ENCODE measurements around the gene QRFP. TPM values are rescaled to one million over a fixed set of nuclear protein-coding genes. Genes with fewer than 3 reads are reported as not detected.

Gene QRFP
- total and polyA plus RNA-seq, 2 of the 8 experiments (the other 6 are each of a cell fraction or from before 2014, with no cell fraction given), result not detected

- no peak overlapping the region for H2AK5ac ChIP-seq (ENCODE audit: low read depth, low read length)
- no peak overlapping the region for H3K4ac ChIP-seq (replicated peaks; ENCODE audit: insufficient read length, low read depth, low read length)
- WGBS, 2 experiments (ENCODE audit: extremely low coverage in 1 of 2, insufficient coverage in 1 of 2, insufficient read length in 1 of 2, insufficient replicate concordance in 2 of 2, low coverage in 1 of 2, low lambda C conversion rate in 2 of 2, missing lambda C conversion rate in 1 of 2), result 94% methylated on average over 23 of the region's 23 CpGs; no CpG with 5 or more reads in 1 of the 2 experiments
- no peak overlapping the region for H2BK12ac ChIP-seq (ENCODE audit: low read depth, low read length)
- H4K91ac ChIP-seq (replicated peaks; ENCODE audit: insufficient read length, low read length), result no peak overlapping the region
- ChIA-PET POLR2A (ENCODE audit: partially characterized antibody) (interaction anchor here (1.6 to 2.7 kb wide), 3 partner anchors 153 to 161 kb away, joined by 6 to 11 read pairs (median 6); no protein-coding TSS in a partner anchor), CTCF (ENCODE audit: partially characterized antibody) (interaction anchor here (0.6 to 12.4 kb wide), 27 partner anchors 8 to 1272 kb away, joined by 3 to 317 read pairs (median 5); partner anchors contain the start of gene EXOSC2)
- no peak overlapping the region for H4K8ac ChIP-seq (ENCODE audit: extremely low read depth, insufficient read depth, low read length)
- no peak overlapping the region for H3K27ac ChIP-seq (ENCODE audit: low read depth, low read length)
- H2BK5ac ChIP-seq (ENCODE audit: low read depth, low read length), result no peak overlapping the region
- peaks cover 5 to 19% (median 9%) of the 10 kb centered on the region in 4 experiments; a peak in 7 of 8 replicates for H3K36me3 ChIP-seq (ENCODE audit: control insufficient read depth in 2 of 4, insufficient read depth in 4 of 4, low read length in 3 of 4)
- no peak overlapping the region for H3K4me3 ChIP-seq (ENCODE audit: extremely low read depth in 1 of 4, insufficient read depth in 2 of 4, low read depth in 3 of 4, low read length in 4 of 4)
- no peak overlapping the region for H3K56ac ChIP-seq (replicated peaks; ENCODE audit: insufficient read length, low read depth, low read length)
- H3K9ac ChIP-seq (replicated peaks in 1 of 4; ENCODE audit: extremely low read depth in 1 of 4, low read depth in 3 of 4, low read length in 3 of 4), result no peak overlapping the region; a peak in 1 of 7 replicates
- no peak overlapping the region for H3K18ac ChIP-seq (ENCODE audit: extremely low read depth, low read length)
- no peak overlapping the region for H3K4me2 ChIP-seq (ENCODE audit: insufficient read depth in 1 of 2, low read depth in 2 of 2, low read length in 2 of 2)
- FAIRE-seq, result no peak
- no peak overlapping the region for H2BK120ac ChIP-seq (replicated peaks; ENCODE audit: low read depth, low read length)
- H3K4me1 ChIP-seq (replicated peaks in 1 of 4; ENCODE audit: control insufficient read depth in 3 of 4, insufficient read depth in 4 of 4, low read length in 3 of 4), result 0 out of 7 replicates have a peak, but pooled peaks cover 0 to 3% (median 0%) of the 10 kb centered on the region in 4 experiments
- H3K79me2 ChIP-seq (ENCODE audit: control insufficient read depth in 1 of 2, insufficient read depth in 2 of 2, low read length in 2 of 2), result peaks cover 4 to 34% of the 10 kb centered on the region in 2 experiments; a peak in 3 of 4 replicates
- no peak overlapping the region for H2BK20ac ChIP-seq (ENCODE audit: low read length)
- no peak overlapping the region for H4K5ac ChIP-seq (ENCODE audit: insufficient read length, low read depth, low read length)
- no peak for TF ChIP-seq TAF7 (optimal IDR thresholded peaks at IDR 0.05; ENCODE audit: borderline replicate concordance, low read depth, low read length)
- TF ChIP-seq EGR1 (IDR thresholded peaks at IDR 0.05; ENCODE audit: borderline replicate concordance, low read depth, low read length), result no peak
- no peak for TF ChIP-seq TCF12 (IDR thresholded peaks at IDR 0.05; ENCODE audit: low read depth, low read length)
- TF ChIP-seq SAP30 (IDR thresholded peaks at IDR 0.05; ENCODE audit: insufficient read depth, insufficient replicate concordance, low read length), result no peak
- H2AFZ ChIP-seq (ENCODE audit: low read length), result no peak overlapping the region
- no peaks in the 10 kb centered on the region for H3K9me3 ChIP-seq (ENCODE audit: insufficient read depth in 2 of 2, low read depth in 1 of 2, low read length in 1 of 2)
- no peaks in the 10 kb centered on the region for H3K23me2 ChIP-seq (ENCODE audit: low read depth, low read length)
- no peaks in the 10 kb centered on the region for H3K27me3 ChIP-seq (replicated peaks in 1 of 4; ENCODE audit: control insufficient read depth in 3 of 4, extremely low read depth in 1 of 4, insufficient read depth in 3 of 4, low read length in 3 of 4)
- no peak overlapping the region for H2BK15ac ChIP-seq (ENCODE audit: low read length)
- H3K14ac ChIP-seq (ENCODE audit: insufficient read length), result no peak overlapping the region
- no peak for DNase-seq (ENCODE audit: low read depth in 1 of 2, low spot score in 2 of 2)
- no peak overlapping the region for H3K23ac ChIP-seq (ENCODE audit: insufficient read length)
- H3K79me1 ChIP-seq (ENCODE audit: low read depth, low read length), result peaks cover 5% of the 10 kb centered on the region; the same call in 1 of the 2 replicates
- peaks cover 16 to 27% of the 10 kb centered on the region in 2 experiments for H4K20me1 ChIP-seq (replicated peaks in 1 of 2; ENCODE audit: control insufficient read depth in 1 of 2, insufficient read depth in 2 of 2, low read length in 2 of 2)
These were observed 33.9 kb downstream of the QRFP start for GRCh38 chr9:130862747-130863146.

Data from H1 (cell line).